IMR-90 (cell line): Measurements from ENCODE around the gene PLTP. TPM values are rescaled to one million over a fixed set of nuclear protein-coding genes. Genes with fewer than 3 reads are reported as not detected.

Experiments
- ATAC-seq: fragments of 200-7000 bp; cut with Tn5 transposase; 2 replicates; pipeline ENCODE4 v1.9.1; 2020; ENCODE audit warnings: low read depth, mild to moderate bottlenecking, moderate library complexity
- BruUV-seq: library from RNA; stranded (reverse); fragments of 400-500 nt; replicated peaks from 2 replicates; lab custom pipeline; 2021; lab: Mats Ljungman, UMichigan
- CTCF ChIA-PET: fragments of 300-600 bp; formaldehyde crosslinking; extraction: SDS; loops from one replicate; lab custom pipeline; 2021; ENCODE audit warnings: antibody characterized with exemption; lab: Yijun Ruan, JAX
- POLR2A ChIA-PET: fragments of 300-600 bp; sonication (Branson Sonifier 250); formaldehyde crosslinking; loops from one replicate; lab custom pipeline; 2022; ENCODE audit warnings: antibody characterized with exemption; ENCODE audit not compliant: unreplicated experiment; lab: Charles Lee
- DNase-seq: peaks from one replicate; pipeline ENCODE4 v3.0.0; 2013
- H2AFZ ChIP-seq: replicated peaks from 2 replicates; pipeline ENCODE3; 2013; ENCODE audit warnings: low read length, mild to moderate bottlenecking; ENCODE audit not compliant: poor library complexity
- H2AK5ac ChIP-seq: 2 replicates; pipeline ENCODE4 v1.6.1; 2013; ENCODE audit warnings: low read depth, low read length, inconsistent platforms
- H2AK9ac ChIP-seq: replicated peaks from 2 replicates; pipeline ENCODE3; 2013; ENCODE audit warnings: mild to moderate bottlenecking, low read depth, low read length, moderate library complexity; ENCODE audit not compliant: poor library complexity
- H2BK120ac ChIP-seq: 2 replicates; pipeline ENCODE4 v1.6.1; 2013; ENCODE audit warnings: low read depth, low read length, inconsistent platforms
- H2BK15ac ChIP-seq: 3 replicates; pipeline ENCODE4 v1.6.1; 2013; ENCODE audit warnings: low read depth, low read length, inconsistent platforms
- H2BK20ac ChIP-seq: 2 replicates; pipeline ENCODE4 v1.6.1; 2013; ENCODE audit warnings: low read depth, mild to moderate bottlenecking, inconsistent platforms, low read length, moderate library complexity
- H2BK5ac ChIP-seq: 2 replicates; pipeline ENCODE4 v1.6.1; 2013; ENCODE audit warnings: mild to moderate bottlenecking, low read depth, low read length, inconsistent platforms; ENCODE audit not compliant: poor library complexity, severe bottlenecking
- H3K14ac ChIP-seq: replicated peaks from 2 replicates; pipeline ENCODE4 v1.6.1; 2013; ENCODE audit warnings: low read depth, low read length, inconsistent platforms
- H3K18ac ChIP-seq: 2 replicates; pipeline ENCODE4 v1.6.1; 2013; ENCODE audit warnings: low read depth, low read length, control low read depth
- H3K23ac ChIP-seq: 2 replicates; pipeline ENCODE4 v1.6.1; 2013; ENCODE audit warnings: low read depth, low read length, inconsistent platforms
- H3K27ac ChIP-seq: 2 replicates; pipeline ENCODE4 v1.5.1; 2013; ENCODE audit warnings: mild to moderate bottlenecking, control low read depth, low read length; ENCODE audit not compliant: insufficient read depth
- H3K27me3 ChIP-seq: 2 replicates; pipeline ENCODE4 v1.6.1; 2013; ENCODE audit warnings: low read length; ENCODE audit not compliant: control insufficient read depth, insufficient read depth
- H3K36me3 ChIP-seq: 2 replicates; pipeline ENCODE4 v1.6.1; 2013; ENCODE audit warnings: low read length, mixed read lengths; ENCODE audit not compliant: control insufficient read depth, insufficient read depth
- H3K4ac ChIP-seq: 2 replicates; pipeline ENCODE4 v1.6.1; 2013; ENCODE audit warnings: low read depth, low read length, inconsistent platforms
- H3K4me1 ChIP-seq: 2 replicates; pipeline ENCODE4 v1.6.1; 2013; ENCODE audit warnings: low read length, mixed read lengths; ENCODE audit not compliant: control insufficient read depth, insufficient read depth
- H3K4me2 ChIP-seq: 2 replicates; pipeline ENCODE4 v1.6.1; 2013; ENCODE audit warnings: low read depth, mild to moderate bottlenecking, control low read depth, low read length, moderate library complexity
- H3K4me3 ChIP-seq: 2 replicates; pipeline ENCODE4 v1.5.1; 2013; ENCODE audit warnings: low read depth, mild to moderate bottlenecking, control low read depth, low read length, moderate library complexity; ENCODE audit not compliant: insufficient read depth
- H3K56ac ChIP-seq: 2 replicates; pipeline ENCODE4 v1.6.1; 2013; ENCODE audit warnings: low read length, inconsistent platforms; ENCODE audit not compliant: insufficient read depth; ENCODE audit errors: extremely low read depth
- H3K79me1 ChIP-seq, 2 experiments: 2 replicates each; pipeline ENCODE4 v1.6.1; 2013; ENCODE audit warnings: low read length in 2 of 2, inconsistent platforms in 1 of 2, low read depth in 1 of 2
- H3K9ac ChIP-seq: 2 replicates; pipeline ENCODE4 v1.6.1; 2013; ENCODE audit warnings: low read depth, low read length, control low read depth
- H3K9me1 ChIP-seq: 2 replicates; pipeline ENCODE4 v1.6.1; 2013; ENCODE audit warnings: low read length, inconsistent platforms; ENCODE audit not compliant: insufficient read depth
- H3K9me3 ChIP-seq: 2 replicates; pipeline ENCODE4 v1.6.1; 2013; ENCODE audit warnings: low read length; ENCODE audit not compliant: control insufficient read depth, insufficient read depth
- H4K20me1 ChIP-seq: 2 replicates; pipeline ENCODE4 v1.6.1; 2013; ENCODE audit warnings: low read length, inconsistent platforms; ENCODE audit not compliant: insufficient read depth
- H4K5ac ChIP-seq: 2 replicates; pipeline ENCODE4 v1.6.1; 2013; ENCODE audit warnings: mild to moderate bottlenecking, low read depth, low read length, control low read depth
- H4K8ac ChIP-seq, 2 experiments: 2 replicates each; pipeline ENCODE4 v1.6.1; 2013; ENCODE audit warnings: low read depth in 2 of 2, low read length in 2 of 2, control low read depth in 1 of 2, inconsistent platforms in 1 of 2
- H4K91ac ChIP-seq: 2 replicates; pipeline ENCODE4 v1.6.1; 2013; ENCODE audit warnings: low read depth, low read length, inconsistent platforms; ENCODE audit not compliant: insufficient read depth
- CEBPB ChIP-seq: IDR thresholded peaks from 2 replicates; pipeline ENCODE4 v1.6.1; 2012; ENCODE audit warnings: low read depth, low read length, improper control_type of control experiment
- ELK1 ChIP-seq: fragments of 150-350 bp; IDR thresholded peaks from 2 replicates; pipeline ENCODE4 v1.6.1; 2016; ENCODE audit warnings: low read depth, mild to moderate bottlenecking, low read length, moderate library complexity, borderline replicate concordance
- MXI1 ChIP-seq: IDR thresholded peaks from 2 replicates; pipeline ENCODE4 v1.6.1; 2012; ENCODE audit warnings: low read depth, mild to moderate bottlenecking, low read length, moderate library complexity, borderline replicate concordance
- RAD21 ChIP-seq: IDR thresholded peaks from 2 replicates; pipeline ENCODE4 v1.6.1; 2012; ENCODE audit warnings: low read length, improper control_type of control experiment
- RFX5 ChIP-seq: IDR thresholded peaks from 2 replicates; pipeline ENCODE4 v1.8.0; 2012; ENCODE audit warnings: low read depth, mild to moderate bottlenecking, low read length, moderate library complexity
- WGBS, 2 experiments: methylation state at CpG; one replicate each; pipeline versions ENCODE4 v1.1.5 to v1.1.7; 2013; ENCODE audit warnings: missing lambda C conversion rate in 2 of 2; ENCODE audit not compliant: insufficient read length in 1 of 2; ENCODE audit errors: extremely low coverage in 2 of 2; 5-methylcytosine and 5-hydroxymethylcytosine counted together
- dilution Hi-C: fragments of 300-500 bp; cut with HindIII; formaldehyde crosslinking; loops from one replicate; pipeline ENCODE4 v1.14.3; 2018; ENCODE audit warnings: low sequenced_read_pairs; ENCODE audit not compliant: unreplicated experiment
- in situ Hi-C: fragments of 300-500 bp; cut with MboI; formaldehyde crosslinking; loops from 3 replicates; pipeline ENCODE4 v1.14.3; 2019; ENCODE audit warnings: low sequenced_read_pairs, inconsistent platforms, mixed read lengths
- intact Hi-C: fragments of 100-400 bp; cut with micrococcal nuclease; formaldehyde crosslinking; loops from 2 replicates; pipeline ENCODE4 v1.10.0; 2022
- polyA plus RNA-seq, 3 experiments: library from polyadenylated mRNA; depleted of rRNA; stranded (reverse); fragments of >200 nt; gene quantifications; 2 replicates each; pipeline ENCODE4 v1.2.3, GENCODE V29; 2012; ENCODE audit warnings: low replicate concordance in 1 of 3
- total RNA-seq: library from RNA; depleted of rRNA; stranded (reverse); fragments of >200 nt; gene quantifications from 2 replicates; pipeline ENCODE4 v1.2.3, GENCODE V29; 2012

PLTP gene
- total and polyA plus RNA-seq, 2 of the 4 experiments (the other 2 are of a cell fraction), result 5.4 to 55.8 TPM

DNA sequence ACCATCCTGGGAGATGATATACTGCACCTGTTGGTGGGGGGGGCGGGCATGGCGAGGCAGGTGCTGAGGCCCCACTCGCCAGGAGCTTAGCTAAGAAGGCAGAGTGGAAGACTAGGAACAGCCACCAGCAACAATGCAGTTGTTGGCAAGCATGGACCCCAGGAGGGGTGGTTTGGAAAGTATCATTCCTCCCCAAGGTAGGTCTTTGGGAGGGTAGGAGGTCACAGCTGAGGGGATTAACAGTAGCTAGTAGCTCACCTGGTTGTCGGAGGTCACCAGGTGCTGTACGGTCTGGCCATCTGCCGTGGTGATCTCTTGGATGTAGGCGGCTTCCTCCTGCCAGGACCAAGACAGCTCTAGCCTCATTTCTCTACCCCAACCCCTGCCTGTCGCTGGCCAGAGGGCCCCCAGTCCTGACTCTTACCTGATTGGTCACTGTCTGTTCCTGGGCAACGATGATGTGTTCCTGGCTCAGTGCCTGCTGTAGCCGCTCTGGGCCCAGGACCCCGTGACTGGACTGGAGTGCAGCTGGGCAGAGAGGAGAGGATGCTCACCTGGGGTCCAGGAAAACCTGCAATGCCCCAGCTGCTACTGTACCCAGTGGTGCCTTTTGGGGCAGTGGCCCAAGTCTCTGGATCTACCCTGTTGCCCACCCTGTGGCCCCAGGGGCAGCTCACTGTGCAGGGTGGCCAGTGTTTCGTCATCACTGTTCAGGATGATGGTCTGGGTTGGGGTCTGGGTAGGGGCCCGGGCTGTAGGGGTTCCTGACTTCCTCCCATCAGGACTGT lies 37.8 kb upstream of the PLTP start:
- TF ChIP-seq RFX5 (no peak), MXI1 (no peak), RAD21 (no peak), CEBPB (no peak), ELK1 (no peak)
- ATAC-seq (no peak), DNase-seq (no peak)
- H3K9me1 ChIP-seq, result peaks cover 9% of the 10 kb centered on the region; the same call in 1 of the 2 replicates
- no peak overlapping the region for H3K27ac ChIP-seq
- H2BK5ac ChIP-seq, result no peak overlapping the region
- H3K4me1 ChIP-seq, result no peaks in the 10 kb centered on the region
- no peak overlapping the region for H2BK120ac ChIP-seq
- 77% methylated on average over 6 of the region's 13 CpGs; no CpG with 5 or more reads in 1 of the 2 experiments for WGBS, 2 experiments
- intact Hi-C loops (no loop called here), dilution Hi-C loops (no loop called here), in situ Hi-C loops (no loop called here)
- no peak overlapping the region for H3K18ac ChIP-seq
- H2BK20ac ChIP-seq, result no peak overlapping the region
- peaks cover 90% of the 10 kb centered on the region for H3K36me3 ChIP-seq
- no peak overlapping the region for H4K8ac ChIP-seq
- no peak overlapping the region for H3K4ac ChIP-seq
- no peak overlapping the region for H3K56ac ChIP-seq
- H3K23ac ChIP-seq, result no peak overlapping the region
- H3K4me3 ChIP-seq, result no peak overlapping the region
- H2AK5ac ChIP-seq, result no peak overlapping the region
- ChIA-PET CTCF (interaction anchor here (0.5 kb wide), 1 partner anchor 42 kb away, joined by 3 read pairs; no protein-coding TSS in a partner anchor), POLR2A (interaction anchor here (0.5 kb wide), 1 partner anchor 158 kb away, joined by 3 read pairs; the partner anchor contains the start of gene WFDC3)
- no peak overlapping the region for H2BK15ac ChIP-seq
- H2AFZ ChIP-seq, result no peak overlapping the region
- H4K20me1 ChIP-seq, result peaks cover 7% of the 10 kb centered on the region; the same call in 1 of the 2 replicates
- no peak overlapping the region for H3K14ac ChIP-seq
- no peak overlapping the region for H3K4me2 ChIP-seq
- no peak overlapping the region for H3K9ac ChIP-seq
- no TSS peak for BruUV-seq
- H4K91ac ChIP-seq, result no peak overlapping the region
- no peaks in the 10 kb centered on the region for H3K9me3 ChIP-seq
- H4K5ac ChIP-seq, result no peak overlapping the region
- peak overlapping the region; percentile 3 for H2AK9ac ChIP-seq
- peaks cover 0 to 2% of the 10 kb centered on the region in 2 experiments; a peak in 1 of 4 replicates for H3K79me1 ChIP-seq
- no peaks in the 10 kb centered on the region for H3K27me3 ChIP-seq
